Nephron progenitor cell (in vitro differentiated cells): ENCODE results near the gene SYT7.

Experiments used
- DNase-seq: peaks from one replicate; pipeline ENCODE4 v3.0.0; 2021
- H3K27ac Mint-ChIP-seq: 2 replicates; pipeline ENCODE4 v1.8.0; 2021; ENCODE audit warnings: mild to moderate bottlenecking, moderate library complexity, mixed read lengths
- H3K27me3 Mint-ChIP-seq: 2 replicates; pipeline ENCODE4 v1.8.0; 2021; ENCODE audit warnings: mild to moderate bottlenecking, low read depth, mixed read lengths; ENCODE audit not compliant: poor library complexity
- H3K36me3 Mint-ChIP-seq: 2 replicates; pipeline ENCODE4 v1.8.0; 2021; ENCODE audit warnings: low read depth, mixed read lengths
- H3K4me1 Mint-ChIP-seq: 2 replicates; pipeline ENCODE4 v1.8.0; 2021; ENCODE audit warnings: mixed read lengths
- H3K4me3 Mint-ChIP-seq: 2 replicates; pipeline ENCODE4 v1.8.0; 2021; ENCODE audit warnings: mild to moderate bottlenecking, moderate library complexity, mixed read lengths
- H3K9me3 Mint-ChIP-seq: 2 replicates; pipeline ENCODE4 v1.8.0; 2021; ENCODE audit warnings: mild to moderate bottlenecking, moderate library complexity, mixed read lengths
- CTCF ChIP-seq: fragments of 200-600 bp; sonication (generic); IDR thresholded peaks from 2 replicates; pipeline ENCODE4 v1.5.0; 2021; ENCODE audit warnings: antibody characterized with exemption

Gene SYT7

DNA sequence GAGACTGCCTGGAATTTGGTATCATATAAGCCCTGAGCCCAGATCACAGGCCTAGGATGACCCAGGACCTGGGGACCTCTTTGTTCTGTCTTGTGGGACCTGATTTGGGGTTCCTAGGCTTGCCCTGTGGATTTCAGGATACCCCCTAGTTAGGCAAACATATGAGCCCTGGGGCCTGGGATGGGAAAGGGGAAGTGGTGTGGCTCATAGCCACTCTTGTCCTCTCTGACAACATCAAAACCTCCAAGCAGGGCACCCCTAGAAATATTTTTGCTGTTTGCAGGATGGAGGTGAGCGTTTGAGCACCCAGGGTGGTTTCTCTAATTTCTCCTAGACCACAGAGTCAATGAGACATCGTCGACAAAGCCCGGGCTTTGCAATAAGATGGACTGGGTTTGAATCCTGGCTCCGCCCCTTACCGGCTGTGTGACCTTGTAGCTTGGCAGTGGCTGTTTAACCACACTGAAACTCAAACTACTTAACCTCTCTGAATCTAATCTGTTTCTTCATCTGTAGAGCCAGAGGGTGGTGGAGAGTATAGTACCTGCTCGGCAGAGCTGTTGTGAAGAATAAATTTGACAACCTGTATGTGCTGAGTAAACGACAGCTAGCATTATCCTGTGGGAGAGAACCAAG lies 77.6 kb downstream of the SYT7 start:
- Mint-ChIP-seq H3K27ac (no peak overlapping the region), H3K4me1 (peaks cover 59% of the 10 kb centered on the region), H3K9me3 (no peaks in the 10 kb centered on the region), H3K27me3 (peaks cover 48% of the 10 kb centered on the region), H3K4me3 (no peak overlapping the region), H3K36me3 (no peaks in the 10 kb centered on the region)
- DNase-seq = no peak
- no peak for TF ChIP-seq CTCF

DNA sequence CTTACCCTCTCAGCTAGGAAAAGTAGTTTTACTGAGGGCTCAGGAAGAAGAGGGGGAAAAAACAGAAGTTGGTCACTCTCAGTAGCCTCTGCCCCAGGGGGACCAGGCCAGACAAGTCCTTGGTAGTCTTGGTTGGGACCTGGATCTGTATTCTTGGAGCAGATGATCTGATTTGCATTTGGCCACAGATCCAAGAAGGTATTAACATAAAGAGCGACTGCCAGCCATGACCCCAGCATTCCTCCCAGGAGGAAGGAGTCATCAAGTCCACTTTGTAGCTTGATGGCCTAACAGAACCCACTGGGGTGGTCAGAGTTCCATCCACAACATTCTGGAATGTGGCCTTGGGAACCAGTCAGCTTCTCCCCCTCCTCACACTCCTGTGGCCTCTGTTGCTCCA lies 78.4 kb downstream of the SYT7 start:
- Mint-ChIP-seq H3K36me3 (no peaks in the 10 kb centered on the region), H3K27me3 (peaks cover 41% of the 10 kb centered on the region), H3K9me3 (no peaks in the 10 kb centered on the region), H3K27ac (no peak overlapping the region), H3K4me1 (peaks cover 52% of the 10 kb centered on the region), H3K4me3 (no peak overlapping the region)
- TF ChIP-seq CTCF = no peak
- DNase-seq = no peak

DNA sequence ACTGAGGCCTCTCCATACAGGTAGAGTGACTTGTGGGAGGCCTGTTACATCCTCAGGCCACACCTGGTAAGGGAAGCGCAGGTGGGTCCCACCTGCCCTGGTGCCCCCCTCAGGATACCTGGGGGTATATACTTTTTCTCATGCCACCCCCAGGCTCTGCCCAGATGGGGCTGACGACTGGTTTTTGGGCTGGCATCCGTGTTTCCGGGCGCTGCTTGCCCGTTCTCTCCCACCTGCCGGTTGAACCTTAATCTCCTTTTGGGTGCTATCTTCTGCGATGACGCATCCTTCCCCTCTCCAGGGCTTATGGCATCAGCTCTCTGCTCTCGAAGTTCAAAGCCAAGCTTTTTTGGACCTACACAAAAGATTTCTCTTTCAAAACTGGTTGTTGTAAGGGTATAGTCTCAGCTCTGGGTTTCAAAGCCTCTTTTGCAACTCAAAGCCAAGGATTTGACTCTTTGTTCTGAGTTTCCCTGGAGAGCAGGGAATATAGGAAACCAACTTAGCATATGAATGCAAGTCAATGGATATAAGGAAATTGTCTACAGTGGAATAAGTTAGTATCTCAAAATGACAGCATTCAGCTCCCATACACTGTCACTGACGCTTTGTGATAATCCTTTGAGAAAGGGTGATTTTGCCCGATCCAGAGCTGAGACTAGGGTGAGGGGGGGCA lies 80.9 kb downstream of the SYT7 start:
- Mint-ChIP-seq H3K27ac (no peak overlapping the region), H3K27me3 (peaks cover 31% of the 10 kb centered on the region), H3K4me1 (peaks cover 43% of the 10 kb centered on the region), H3K4me3 (no peak overlapping the region), H3K9me3 (no peaks in the 10 kb centered on the region), H3K36me3 (no peaks in the 10 kb centered on the region)
- DNase-seq = no peak
- no peak for TF ChIP-seq CTCF

DNA sequence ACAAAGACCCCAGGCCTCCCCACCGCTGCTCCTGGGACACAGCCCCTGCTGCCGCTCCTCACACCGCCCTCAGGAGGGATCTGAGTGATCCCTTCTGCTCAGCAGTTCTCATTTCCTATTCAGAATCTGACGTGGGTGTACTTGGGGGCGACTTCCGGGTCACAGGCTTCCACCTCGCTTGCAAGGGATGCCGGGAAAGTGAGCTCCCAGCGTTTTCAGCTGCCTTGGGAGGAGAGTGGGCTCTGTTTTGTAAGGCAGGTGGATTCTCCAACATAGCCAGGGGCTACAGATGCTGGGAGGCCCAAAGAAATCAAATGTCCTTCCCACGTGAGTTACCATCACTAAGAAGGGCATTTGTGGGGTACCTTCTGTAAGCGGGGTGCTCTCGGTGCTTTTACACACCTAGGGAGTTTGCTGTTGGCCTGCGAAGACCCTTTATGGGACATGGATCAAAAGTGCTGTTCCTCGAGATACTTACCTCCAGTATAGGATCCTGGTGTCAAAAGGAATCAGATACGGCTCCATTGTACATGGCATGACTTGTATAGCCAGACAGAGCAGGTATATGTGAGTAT lies 82.0 kb downstream of the SYT7 start:
- TF ChIP-seq CTCF = no peak
- no peak overlapping the region for H3K27ac Mint-ChIP-seq
- H3K36me3 Mint-ChIP-seq = no peaks in the 10 kb centered on the region
- no peaks in the 10 kb centered on the region for H3K9me3 Mint-ChIP-seq
- H3K4me1 Mint-ChIP-seq = peaks cover 41% of the 10 kb centered on the region
- no peak overlapping the region for H3K4me3 Mint-ChIP-seq
- DNase-seq = no peak
- H3K27me3 Mint-ChIP-seq = peaks cover 37% of the 10 kb centered on the region

DNA sequence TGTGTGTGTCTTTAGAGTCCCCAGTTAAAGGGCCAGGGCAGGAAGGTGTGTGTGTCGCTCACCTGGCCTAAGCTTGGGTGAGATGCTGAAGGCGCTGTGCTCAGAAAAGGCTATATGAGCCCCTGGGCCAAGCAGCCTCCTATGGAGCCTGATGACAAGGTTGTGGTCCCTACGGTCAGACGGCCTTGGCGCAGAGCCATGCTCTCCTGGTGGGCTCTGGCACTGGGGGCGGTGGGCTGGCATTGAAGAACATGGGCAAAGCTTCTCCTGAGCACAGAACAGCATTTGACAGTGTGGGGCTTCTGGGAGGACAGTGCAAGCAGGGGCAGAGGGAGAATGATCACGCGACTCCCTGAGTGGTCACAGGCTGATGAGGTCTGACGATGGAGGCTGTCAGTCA lies 83.0 kb downstream of the SYT7 start:
- Mint-ChIP-seq H3K4me3 (no peak overlapping the region), H3K27ac (no peak overlapping the region), H3K9me3 (no peaks in the 10 kb centered on the region), H3K4me1 (peaks cover 40% of the 10 kb centered on the region), H3K27me3 (peaks cover 34% of the 10 kb centered on the region), H3K36me3 (no peaks in the 10 kb centered on the region)
- no peak for TF ChIP-seq CTCF
- no peak for DNase-seq
